ENCODE data around the gene PLB1.

PLB1 gene

DNA sequence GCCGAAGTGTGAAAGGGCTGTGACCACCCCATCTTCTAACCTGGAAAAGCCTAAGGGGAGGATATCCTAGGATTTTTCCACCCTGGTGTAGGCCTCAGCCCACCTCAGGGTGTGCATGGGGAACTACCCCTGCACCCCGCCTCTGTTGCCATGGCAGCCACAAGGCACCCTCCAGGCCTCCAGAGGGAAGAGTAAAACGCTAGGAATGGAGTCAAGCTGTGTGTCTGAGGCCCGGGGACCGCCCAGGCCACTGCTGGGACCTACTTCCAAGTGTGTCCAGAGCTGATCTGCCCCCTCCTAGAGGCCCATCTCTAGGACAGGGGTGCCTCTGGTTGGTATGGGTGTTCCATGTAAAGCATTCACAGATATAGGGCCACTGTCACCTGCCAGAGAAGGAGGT, 86.7 kb downstream of the PLB1 start:
- no peak for DNase-seq (ENCODE audit: low spot score)
- POLR2A ChIA-PET (ENCODE audit: low non-redundant PET) = no interaction called here
- CTCF ChIA-PET = interaction anchor here (3.4 kb wide), 1 partner anchor 12 kb away, joined by 23 read pairs; no protein-coding TSS in a partner anchor

DNA sequence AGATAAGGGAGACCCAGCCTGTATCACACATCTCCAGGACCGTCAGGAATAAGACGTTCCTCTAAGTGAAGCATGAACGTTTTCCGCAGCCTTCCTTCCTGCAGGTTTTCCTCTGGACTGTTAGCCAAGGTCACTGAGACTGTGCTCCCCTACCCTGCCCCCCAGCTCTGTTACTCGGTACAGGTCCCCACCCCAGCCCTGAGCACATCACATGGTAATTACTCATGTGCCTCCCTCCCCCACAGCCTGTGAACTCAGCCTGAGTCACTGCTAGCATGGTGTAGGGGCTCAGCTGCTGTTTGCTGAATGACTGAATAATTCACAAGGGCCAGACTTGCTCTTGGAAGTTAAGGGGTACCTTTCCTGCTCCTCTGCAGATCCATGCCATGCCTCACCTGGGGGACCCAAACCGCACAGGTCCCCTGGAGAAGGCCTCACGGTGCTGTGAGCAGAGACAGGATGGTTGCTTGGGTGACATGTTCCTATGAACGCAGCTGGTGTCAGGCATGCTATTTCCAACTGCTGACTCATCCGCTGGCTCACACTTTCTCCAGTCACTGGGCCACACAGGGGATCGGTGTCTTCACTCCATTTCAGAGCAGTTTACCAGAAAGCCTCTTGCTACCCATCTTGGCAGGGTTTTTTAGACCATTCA, 88.2 kb downstream of the PLB1 start:
- DNase-seq (ENCODE audit: low spot score) = peak; percentile 98
- TF ChIP-seq, protein P1, sequence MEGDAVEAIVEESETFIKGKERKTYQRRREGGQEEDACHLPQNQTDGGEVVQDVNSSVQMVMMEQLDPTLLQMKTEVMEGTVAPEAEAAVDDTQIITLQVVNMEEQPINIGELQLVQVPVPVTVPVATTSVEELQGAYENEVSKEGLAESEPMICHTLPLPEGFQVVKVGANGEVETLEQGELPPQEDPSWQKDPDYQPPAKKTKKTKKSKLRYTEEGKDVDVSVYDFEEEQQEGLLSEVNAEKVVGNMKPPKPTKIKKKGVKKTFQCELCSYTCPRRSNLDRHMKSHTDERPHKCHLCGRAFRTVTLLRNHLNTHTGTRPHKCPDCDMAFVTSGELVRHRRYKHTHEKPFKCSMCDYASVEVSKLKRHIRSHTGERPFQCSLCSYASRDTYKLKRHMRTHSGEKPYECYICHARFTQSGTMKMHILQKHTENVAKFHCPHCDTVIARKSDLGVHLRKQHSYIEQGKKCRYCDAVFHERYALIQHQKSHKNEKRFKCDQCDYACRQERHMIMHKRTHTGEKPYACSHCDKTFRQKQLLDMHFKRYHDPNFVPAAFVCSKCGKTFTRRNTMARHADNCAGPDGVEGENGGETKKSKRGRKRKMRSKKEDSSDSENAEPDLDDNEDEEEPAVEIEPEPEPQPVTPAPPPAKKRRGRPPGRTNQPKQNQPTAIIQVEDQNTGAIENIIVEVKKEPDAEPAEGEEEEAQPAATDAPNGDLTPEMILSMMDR (conservative IDR thresholded peaks at IDR 0.05; ENCODE audit: low read depth) = no peak
- ChIA-PET POLR2A (ENCODE audit: low non-redundant PET) (no interaction called here), CTCF (interaction anchor here (0.6 to 3.4 kb wide), 3 partner anchors 10 to 266 kb away, joined by 3 to 23 read pairs (median 17); no protein-coding TSS in a partner anchor)
- peak overlapping the region; percentile 98 for H3K27ac ChIP-seq

More for the DNA sequence above, 86.7 kb downstream of the PLB1 start:
- TF ChIP-seq, protein P1 (conservative IDR thresholded peaks at IDR 0.05; ENCODE audit: low read depth) = no peak
- H3K27ac ChIP-seq = peak overlapping the region; percentile 98

DNA sequence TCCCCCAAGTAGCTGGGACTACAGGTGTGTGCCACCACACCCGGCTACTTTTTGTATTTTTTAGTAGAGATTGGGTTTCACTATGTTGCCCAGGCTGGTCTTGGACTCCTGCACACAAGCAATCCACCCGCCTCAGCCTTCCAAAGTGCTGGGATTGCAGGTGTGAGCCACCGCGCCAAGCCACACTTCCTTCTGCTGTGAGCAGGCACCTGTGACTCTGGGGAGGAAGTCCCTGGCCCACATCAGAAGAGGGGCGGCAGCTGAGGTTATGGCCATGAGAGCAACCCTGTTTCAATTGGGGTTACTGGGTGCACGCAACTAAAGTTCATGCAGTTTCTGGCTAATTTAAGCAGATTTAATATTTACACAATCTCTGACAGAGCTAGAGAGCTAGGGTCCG, 91.0 kb downstream of the PLB1 start:
- CTCF ChIA-PET = interaction anchor here (1.0 kb wide), 1 partner anchor 20 kb away, joined by 8 read pairs; no protein-coding TSS in a partner anchor
- H3K27ac ChIP-seq = peak overlapping the region; percentile 22

DNA sequence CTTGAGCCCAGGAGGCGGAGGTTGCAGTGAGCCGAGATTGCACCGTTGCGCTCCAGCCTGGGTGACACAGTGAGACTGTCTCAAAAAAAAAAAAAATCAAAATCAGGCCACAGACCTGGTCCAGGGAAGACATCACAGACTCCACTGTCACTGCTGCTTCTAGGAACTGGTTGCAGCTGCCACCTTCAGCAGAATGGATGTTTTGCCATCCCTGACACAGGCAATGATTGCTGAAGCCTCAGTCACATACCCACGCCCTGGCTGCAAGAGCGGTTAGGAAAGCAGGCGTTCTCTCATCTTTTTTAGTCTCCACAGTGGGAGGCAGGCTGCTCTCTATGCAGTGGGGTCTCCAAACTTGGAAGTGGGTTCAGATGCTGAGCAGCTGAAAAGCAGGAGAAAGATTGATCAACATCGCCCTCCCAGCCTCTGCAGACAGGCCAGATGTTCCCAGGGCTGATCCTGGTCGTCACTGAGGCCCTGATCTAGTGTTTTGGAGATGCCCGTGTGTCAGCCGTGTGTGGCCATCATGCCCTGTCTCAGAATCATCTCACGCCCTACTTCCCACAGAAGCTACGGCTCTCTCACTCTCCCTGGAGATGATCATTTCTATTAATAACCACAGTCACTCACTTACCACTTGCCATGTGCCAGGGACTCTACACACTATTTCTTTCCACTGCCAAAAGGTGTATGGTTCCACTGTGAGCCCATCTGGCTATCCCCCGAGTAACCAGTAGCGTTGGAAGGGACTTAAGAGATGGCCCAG, 91.8 kb downstream of the PLB1 start:
- DNase-seq (ENCODE audit: low spot score) = no peak
- ChIA-PET POLR2A (ENCODE audit: low non-redundant PET) (no interaction called here), CTCF (interaction anchor here (1.0 kb wide), 1 partner anchor 21 kb away, joined by 8 read pairs; no protein-coding TSS in a partner anchor)
- TF ChIP-seq, protein P1 (conservative IDR thresholded peaks at IDR 0.05; ENCODE audit: low read depth) = no peak
- no peak overlapping the region for H3K27ac ChIP-seq

More for the DNA sequence above, 91.0 kb downstream of the PLB1 start:
- DNase-seq (ENCODE audit: low spot score) = no peak
- TF ChIP-seq, protein P1 (conservative IDR thresholded peaks at IDR 0.05; ENCODE audit: low read depth) = no peak
- POLR2A ChIA-PET (ENCODE audit: low non-redundant PET) = no interaction called here

DNA sequence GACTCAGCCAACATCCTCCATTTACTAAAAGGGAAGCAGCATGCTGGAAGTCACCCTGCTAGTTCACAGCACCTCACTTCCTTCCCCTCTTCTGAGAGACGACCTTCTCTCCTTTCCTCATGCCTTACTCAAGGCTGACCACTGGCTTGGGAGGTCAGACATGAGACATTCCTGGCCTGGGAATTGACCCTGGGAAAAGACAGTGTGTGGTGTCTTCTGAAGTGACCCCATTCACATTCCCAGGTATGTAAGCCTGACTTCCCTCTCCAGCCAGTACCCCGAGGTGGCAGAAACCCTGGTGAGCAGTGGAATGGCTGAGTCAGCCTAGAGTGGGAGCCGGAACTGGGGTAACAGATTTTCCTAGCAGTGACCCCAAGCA, 92.4 kb downstream of the PLB1 start:
- no peak for DNase-seq (ENCODE audit: low spot score)

More for the DNA sequence above, 92.4 kb downstream of the PLB1 start:
- TF ChIP-seq, protein P1 (conservative IDR thresholded peaks at IDR 0.05; ENCODE audit: low read depth) = no peak
- ChIA-PET CTCF (no interaction called here), POLR2A (ENCODE audit: low non-redundant PET) (no interaction called here)
- no peak overlapping the region for H3K27ac ChIP-seq

All from RWPE1 (cell line).